ENCODE results near the gene SST. TPM values are rescaled to one million over a fixed set of nuclear protein-coding genes. Genes with fewer than 3 reads are reported as not detected.
A peak's percentile ranks its signal among the peaks of the same experiment; 100 is the strongest.

The SST gene
- total and polyA plus RNA-seq, 2 of the 13 experiments (the other 11 are each of a cell fraction or from before 2014, with no cell fraction given) = not detected

DNA sequence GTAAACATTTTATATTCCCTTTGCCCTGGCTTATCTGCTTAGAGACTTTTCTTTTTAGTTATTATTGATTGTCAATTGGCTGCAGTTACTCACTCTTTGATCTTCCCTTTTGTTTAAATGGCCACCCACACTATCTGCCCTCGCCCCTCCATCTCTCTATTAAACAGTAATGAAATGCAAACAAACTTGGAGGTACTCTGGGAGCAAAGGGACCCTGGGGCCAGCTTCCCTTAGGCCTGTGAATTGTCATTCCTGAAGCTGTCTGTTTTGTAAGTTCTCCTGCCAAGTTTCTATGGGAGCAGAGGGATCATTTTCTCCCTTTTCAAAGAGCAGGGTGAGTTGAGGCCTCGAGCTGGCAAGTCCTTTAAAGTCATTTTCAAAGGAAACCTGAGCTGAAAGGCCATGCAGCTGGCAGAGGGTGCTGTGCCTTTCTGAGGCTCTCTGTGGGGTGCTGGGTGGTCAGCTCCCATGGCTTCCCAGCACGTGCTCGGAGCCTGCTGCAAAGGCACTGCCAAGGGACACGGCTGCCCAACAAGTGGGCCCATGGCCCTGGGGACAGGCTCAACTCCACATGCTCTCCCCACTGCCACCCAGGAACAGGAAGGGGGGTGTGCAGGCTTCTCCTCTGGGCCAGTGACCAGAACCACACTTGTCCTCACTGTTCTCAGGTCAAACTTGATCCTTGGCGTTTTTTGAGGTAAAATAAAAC, 49.6 kb upstream of the SST start (continued):
- TF ChIP-seq IRF2 (CRISPR knock-in tag; IDR thresholded peaks at IDR 0.05) (0 out of 2 replicates have a peak, but pooled peaks have one; percentile 12), ATF4 (CRISPR knock-in tag; IDR thresholded peaks at IDR 0.05) (no peak), POLR2AphosphoS5 (IDR thresholded peaks at IDR 0.05; ENCODE audit: low read depth, low read length) (no peak), RCOR2 (CRISPR knock-in tag; IDR thresholded peaks at IDR 0.05) (peak; percentile 76; the same call in 1 of the 2 replicates), PCBP1 (IDR thresholded peaks at IDR 0.05; ENCODE audit: borderline replicate concordance, low read depth, low read length) (no peak), ZNF703 (CRISPR knock-in tag; IDR thresholded peaks at IDR 0.05; ENCODE audit: borderline replicate concordance) (no peak; the same call in 1 of the 2 replicates), ZNF724P (CRISPR knock-in tag; IDR thresholded peaks at IDR 0.05; ENCODE audit: borderline replicate concordance) (no peak), ATRX (CRISPR knock-in tag; IDR thresholded peaks at IDR 0.05; ENCODE audit: borderline replicate concordance) (no peak), ZNF292 (CRISPR knock-in tag; IDR thresholded peaks at IDR 0.05; ENCODE audit: borderline replicate concordance, low read depth) (peak; percentile 71; the same call in 1 of the 2 replicates), ZNF639 (CRISPR knock-in tag; conservative IDR thresholded peaks at IDR 0.05) (no peak), ZNF615 (CRISPR knock-in tag; IDR thresholded peaks at IDR 0.05; ENCODE audit: borderline replicate concordance) (no peak), TCF7L2 (IDR thresholded peaks at IDR 0.05; ENCODE audit: low read depth, low read length) (peak; percentile 76)
- TF ChIP-seq, protein P1, sequence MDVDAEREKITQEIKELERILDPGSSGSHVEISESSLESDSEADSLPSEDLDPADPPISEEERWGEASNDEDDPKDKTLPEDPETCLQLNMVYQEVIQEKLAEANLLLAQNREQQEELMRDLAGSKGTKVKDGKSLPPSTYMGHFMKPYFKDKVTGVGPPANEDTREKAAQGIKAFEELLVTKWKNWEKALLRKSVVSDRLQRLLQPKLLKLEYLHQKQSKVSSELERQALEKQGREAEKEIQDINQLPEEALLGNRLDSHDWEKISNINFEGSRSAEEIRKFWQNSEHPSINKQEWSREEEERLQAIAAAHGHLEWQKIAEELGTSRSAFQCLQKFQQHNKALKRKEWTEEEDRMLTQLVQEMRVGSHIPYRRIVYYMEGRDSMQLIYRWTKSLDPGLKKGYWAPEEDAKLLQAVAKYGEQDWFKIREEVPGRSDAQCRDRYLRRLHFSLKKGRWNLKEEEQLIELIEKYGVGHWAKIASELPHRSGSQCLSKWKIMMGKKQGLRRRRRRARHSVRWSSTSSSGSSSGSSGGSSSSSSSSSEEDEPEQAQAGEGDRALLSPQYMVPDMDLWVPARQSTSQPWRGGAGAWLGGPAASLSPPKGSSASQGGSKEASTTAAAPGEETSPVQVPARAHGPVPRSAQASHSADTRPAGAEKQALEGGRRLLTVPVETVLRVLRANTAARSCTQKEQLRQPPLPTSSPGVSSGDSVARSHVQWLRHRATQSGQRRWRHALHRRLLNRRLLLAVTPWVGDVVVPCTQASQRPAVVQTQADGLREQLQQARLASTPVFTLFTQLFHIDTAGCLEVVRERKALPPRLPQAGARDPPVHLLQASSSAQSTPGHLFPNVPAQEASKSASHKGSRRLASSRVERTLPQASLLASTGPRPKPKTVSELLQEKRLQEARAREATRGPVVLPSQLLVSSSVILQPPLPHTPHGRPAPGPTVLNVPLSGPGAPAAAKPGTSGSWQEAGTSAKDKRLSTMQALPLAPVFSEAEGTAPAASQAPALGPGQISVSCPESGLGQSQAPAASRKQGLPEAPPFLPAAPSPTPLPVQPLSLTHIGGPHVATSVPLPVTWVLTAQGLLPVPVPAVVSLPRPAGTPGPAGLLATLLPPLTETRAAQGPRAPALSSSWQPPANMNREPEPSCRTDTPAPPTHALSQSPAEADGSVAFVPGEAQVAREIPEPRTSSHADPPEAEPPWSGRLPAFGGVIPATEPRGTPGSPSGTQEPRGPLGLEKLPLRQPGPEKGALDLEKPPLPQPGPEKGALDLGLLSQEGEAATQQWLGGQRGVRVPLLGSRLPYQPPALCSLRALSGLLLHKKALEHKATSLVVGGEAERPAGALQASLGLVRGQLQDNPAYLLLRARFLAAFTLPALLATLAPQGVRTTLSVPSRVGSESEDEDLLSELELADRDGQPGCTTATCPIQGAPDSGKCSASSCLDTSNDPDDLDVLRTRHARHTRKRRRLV (CRISPR knock-in tag; IDR thresholded peaks at IDR 0.05) = no peak
- TF ChIP-seq, protein P2, sequence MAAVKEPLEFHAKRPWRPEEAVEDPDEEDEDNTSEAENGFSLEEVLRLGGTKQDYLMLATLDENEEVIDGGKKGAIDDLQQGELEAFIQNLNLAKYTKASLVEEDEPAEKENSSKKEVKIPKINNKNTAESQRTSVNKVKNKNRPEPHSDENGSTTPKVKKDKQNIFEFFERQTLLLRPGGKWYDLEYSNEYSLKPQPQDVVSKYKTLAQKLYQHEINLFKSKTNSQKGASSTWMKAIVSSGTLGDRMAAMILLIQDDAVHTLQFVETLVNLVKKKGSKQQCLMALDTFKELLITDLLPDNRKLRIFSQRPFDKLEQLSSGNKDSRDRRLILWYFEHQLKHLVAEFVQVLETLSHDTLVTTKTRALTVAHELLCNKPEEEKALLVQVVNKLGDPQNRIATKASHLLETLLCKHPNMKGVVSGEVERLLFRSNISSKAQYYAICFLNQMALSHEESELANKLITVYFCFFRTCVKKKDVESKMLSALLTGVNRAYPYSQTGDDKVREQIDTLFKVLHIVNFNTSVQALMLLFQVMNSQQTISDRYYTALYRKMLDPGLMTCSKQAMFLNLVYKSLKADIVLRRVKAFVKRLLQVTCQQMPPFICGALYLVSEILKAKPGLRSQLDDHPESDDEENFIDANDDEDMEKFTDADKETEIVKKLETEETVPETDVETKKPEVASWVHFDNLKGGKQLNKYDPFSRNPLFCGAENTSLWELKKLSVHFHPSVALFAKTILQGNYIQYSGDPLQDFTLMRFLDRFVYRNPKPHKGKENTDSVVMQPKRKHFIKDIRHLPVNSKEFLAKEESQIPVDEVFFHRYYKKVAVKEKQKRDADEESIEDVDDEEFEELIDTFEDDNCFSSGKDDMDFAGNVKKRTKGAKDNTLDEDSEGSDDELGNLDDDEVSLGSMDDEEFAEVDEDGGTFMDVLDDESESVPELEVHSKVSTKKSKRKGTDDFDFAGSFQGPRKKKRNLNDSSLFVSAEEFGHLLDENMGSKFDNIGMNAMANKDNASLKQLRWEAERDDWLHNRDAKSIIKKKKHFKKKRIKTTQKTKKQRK (IDR thresholded peaks at IDR 0.05; ENCODE audit: low read length) = no peak
- TF ChIP-seq, protein P3, sequence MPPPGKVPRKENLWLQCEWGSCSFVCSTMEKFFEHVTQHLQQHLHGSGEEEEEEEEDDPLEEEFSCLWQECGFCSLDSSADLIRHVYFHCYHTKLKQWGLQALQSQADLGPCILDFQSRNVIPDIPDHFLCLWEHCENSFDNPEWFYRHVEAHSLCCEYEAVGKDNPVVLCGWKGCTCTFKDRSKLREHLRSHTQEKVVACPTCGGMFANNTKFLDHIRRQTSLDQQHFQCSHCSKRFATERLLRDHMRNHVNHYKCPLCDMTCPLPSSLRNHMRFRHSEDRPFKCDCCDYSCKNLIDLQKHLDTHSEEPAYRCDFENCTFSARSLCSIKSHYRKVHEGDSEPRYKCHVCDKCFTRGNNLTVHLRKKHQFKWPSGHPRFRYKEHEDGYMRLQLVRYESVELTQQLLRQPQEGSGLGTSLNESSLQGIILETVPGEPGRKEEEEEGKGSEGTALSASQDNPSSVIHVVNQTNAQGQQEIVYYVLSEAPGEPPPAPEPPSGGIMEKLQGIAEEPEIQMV (CRISPR knock-in tag; IDR thresholded peaks at IDR 0.05; ENCODE audit: low read depth) = no peak; the same call in 1 of the 2 replicates

Data from HepG2 (cell line).